IMR-90 (cell line): Measurements from ENCODE around the gene ACLY. TPM values are rescaled to one million over a fixed set of nuclear protein-coding genes. Genes with fewer than 3 reads are reported as not detected.
A peak's percentile ranks its signal among the peaks of the same experiment; 100 is the strongest.

Experiments used
- ATAC-seq: fragments of 200-7000 bp; cut with Tn5 transposase; 2 replicates; pipeline ENCODE4 v1.9.1; 2020; ENCODE audit warnings: low read depth, mild to moderate bottlenecking, moderate library complexity
- BruUV-seq: library from RNA; stranded (reverse); fragments of 400-500 nt; replicated peaks from 2 replicates; lab custom pipeline; 2021; lab: Mats Ljungman, UMichigan
- CTCF ChIA-PET: fragments of 300-600 bp; formaldehyde crosslinking; extraction: SDS; loops from one replicate; lab custom pipeline; 2021; ENCODE audit warnings: antibody characterized with exemption; lab: Yijun Ruan, JAX
- POLR2A ChIA-PET: fragments of 300-600 bp; sonication (Branson Sonifier 250); formaldehyde crosslinking; loops from one replicate; lab custom pipeline; 2022; ENCODE audit warnings: antibody characterized with exemption; ENCODE audit not compliant: unreplicated experiment; lab: Charles Lee
- DNase-seq: peaks from one replicate; pipeline ENCODE4 v3.0.0; 2013
- H2AFZ ChIP-seq: replicated peaks from 2 replicates; pipeline ENCODE3; 2013; ENCODE audit warnings: low read length, mild to moderate bottlenecking; ENCODE audit not compliant: poor library complexity
- H2AK5ac ChIP-seq: 2 replicates; pipeline ENCODE4 v1.6.1; 2013; ENCODE audit warnings: low read depth, low read length, inconsistent platforms
- H2AK9ac ChIP-seq: replicated peaks from 2 replicates; pipeline ENCODE3; 2013; ENCODE audit warnings: mild to moderate bottlenecking, low read depth, low read length, moderate library complexity; ENCODE audit not compliant: poor library complexity
- H2BK120ac ChIP-seq: 2 replicates; pipeline ENCODE4 v1.6.1; 2013; ENCODE audit warnings: low read depth, low read length, inconsistent platforms
- H2BK15ac ChIP-seq: 3 replicates; pipeline ENCODE4 v1.6.1; 2013; ENCODE audit warnings: low read depth, low read length, inconsistent platforms
- H2BK20ac ChIP-seq: 2 replicates; pipeline ENCODE4 v1.6.1; 2013; ENCODE audit warnings: low read depth, mild to moderate bottlenecking, inconsistent platforms, low read length, moderate library complexity
- H2BK5ac ChIP-seq: 2 replicates; pipeline ENCODE4 v1.6.1; 2013; ENCODE audit warnings: mild to moderate bottlenecking, low read depth, low read length, inconsistent platforms; ENCODE audit not compliant: poor library complexity, severe bottlenecking
- H3K14ac ChIP-seq: replicated peaks from 2 replicates; pipeline ENCODE4 v1.6.1; 2013; ENCODE audit warnings: low read depth, low read length, inconsistent platforms
- H3K18ac ChIP-seq: 2 replicates; pipeline ENCODE4 v1.6.1; 2013; ENCODE audit warnings: low read depth, low read length, control low read depth
- H3K23ac ChIP-seq: 2 replicates; pipeline ENCODE4 v1.6.1; 2013; ENCODE audit warnings: low read depth, low read length, inconsistent platforms
- H3K27ac ChIP-seq: 2 replicates; pipeline ENCODE4 v1.5.1; 2013; ENCODE audit warnings: mild to moderate bottlenecking, control low read depth, low read length; ENCODE audit not compliant: insufficient read depth
- H3K27me3 ChIP-seq: 2 replicates; pipeline ENCODE4 v1.6.1; 2013; ENCODE audit warnings: low read length; ENCODE audit not compliant: control insufficient read depth, insufficient read depth
- H3K36me3 ChIP-seq: 2 replicates; pipeline ENCODE4 v1.6.1; 2013; ENCODE audit warnings: low read length, mixed read lengths; ENCODE audit not compliant: control insufficient read depth, insufficient read depth
- H3K4ac ChIP-seq: 2 replicates; pipeline ENCODE4 v1.6.1; 2013; ENCODE audit warnings: low read depth, low read length, inconsistent platforms
- H3K4me1 ChIP-seq: 2 replicates; pipeline ENCODE4 v1.6.1; 2013; ENCODE audit warnings: low read length, mixed read lengths; ENCODE audit not compliant: control insufficient read depth, insufficient read depth
- H3K4me2 ChIP-seq: 2 replicates; pipeline ENCODE4 v1.6.1; 2013; ENCODE audit warnings: low read depth, mild to moderate bottlenecking, control low read depth, low read length, moderate library complexity
- H3K4me3 ChIP-seq: 2 replicates; pipeline ENCODE4 v1.5.1; 2013; ENCODE audit warnings: low read depth, mild to moderate bottlenecking, control low read depth, low read length, moderate library complexity; ENCODE audit not compliant: insufficient read depth
- H3K56ac ChIP-seq: 2 replicates; pipeline ENCODE4 v1.6.1; 2013; ENCODE audit warnings: low read length, inconsistent platforms; ENCODE audit not compliant: insufficient read depth; ENCODE audit errors: extremely low read depth
- H3K79me1 ChIP-seq, 2 experiments: 2 replicates each; pipeline ENCODE4 v1.6.1; 2013; ENCODE audit warnings: low read length in 2 of 2, inconsistent platforms in 1 of 2, low read depth in 1 of 2
- H3K9ac ChIP-seq: 2 replicates; pipeline ENCODE4 v1.6.1; 2013; ENCODE audit warnings: low read depth, low read length, control low read depth
- H3K9me1 ChIP-seq: 2 replicates; pipeline ENCODE4 v1.6.1; 2013; ENCODE audit warnings: low read length, inconsistent platforms; ENCODE audit not compliant: insufficient read depth
- H3K9me3 ChIP-seq: 2 replicates; pipeline ENCODE4 v1.6.1; 2013; ENCODE audit warnings: low read length; ENCODE audit not compliant: control insufficient read depth, insufficient read depth
- H4K20me1 ChIP-seq: 2 replicates; pipeline ENCODE4 v1.6.1; 2013; ENCODE audit warnings: low read length, inconsistent platforms; ENCODE audit not compliant: insufficient read depth
- H4K5ac ChIP-seq: 2 replicates; pipeline ENCODE4 v1.6.1; 2013; ENCODE audit warnings: mild to moderate bottlenecking, low read depth, low read length, control low read depth
- H4K8ac ChIP-seq, 2 experiments: 2 replicates each; pipeline ENCODE4 v1.6.1; 2013; ENCODE audit warnings: low read depth in 2 of 2, low read length in 2 of 2, control low read depth in 1 of 2, inconsistent platforms in 1 of 2
- H4K91ac ChIP-seq: 2 replicates; pipeline ENCODE4 v1.6.1; 2013; ENCODE audit warnings: low read depth, low read length, inconsistent platforms; ENCODE audit not compliant: insufficient read depth
- CEBPB ChIP-seq: IDR thresholded peaks from 2 replicates; pipeline ENCODE4 v1.6.1; 2012; ENCODE audit warnings: low read depth, low read length, improper control_type of control experiment
- MAZ ChIP-seq: IDR thresholded peaks from 2 replicates; pipeline ENCODE4 v1.6.1; 2012; ENCODE audit warnings: low read depth, mild to moderate bottlenecking, low read length, improper control_type of control experiment, moderate library complexity, borderline replicate concordance
- NFE2L2 ChIP-seq: fragments of 150-350 bp; IDR thresholded peaks from 2 replicates; pipeline ENCODE4 v1.6.1; 2016; ENCODE audit warnings: low read depth, mild to moderate bottlenecking, low read length
- POLR2A ChIP-seq: IDR thresholded peaks from 2 replicates; pipeline ENCODE4 v1.6.1; 2012; ENCODE audit warnings: mild to moderate bottlenecking, low read depth, low read length
- RAD21 ChIP-seq: IDR thresholded peaks from 2 replicates; pipeline ENCODE4 v1.6.1; 2012; ENCODE audit warnings: low read length, improper control_type of control experiment
- WGBS, 2 experiments: methylation state at CpG; one replicate each; pipeline versions ENCODE4 v1.1.5 to v1.1.7; 2013; ENCODE audit warnings: missing lambda C conversion rate in 2 of 2; ENCODE audit not compliant: insufficient read length in 1 of 2; ENCODE audit errors: extremely low coverage in 2 of 2; 5-methylcytosine and 5-hydroxymethylcytosine counted together
- dilution Hi-C: fragments of 300-500 bp; cut with HindIII; formaldehyde crosslinking; loops from one replicate; pipeline ENCODE4 v1.14.3; 2018; ENCODE audit warnings: low sequenced_read_pairs; ENCODE audit not compliant: unreplicated experiment
- in situ Hi-C: fragments of 300-500 bp; cut with MboI; formaldehyde crosslinking; loops from 3 replicates; pipeline ENCODE4 v1.14.3; 2019; ENCODE audit warnings: low sequenced_read_pairs, inconsistent platforms, mixed read lengths
- intact Hi-C: fragments of 100-400 bp; cut with micrococcal nuclease; formaldehyde crosslinking; loops from 2 replicates; pipeline ENCODE4 v1.10.0; 2022
- polyA plus RNA-seq, 3 experiments: library from polyadenylated mRNA; depleted of rRNA; stranded (reverse); fragments of >200 nt; gene quantifications; 2 replicates each; pipeline ENCODE4 v1.2.3, GENCODE V29; 2012; ENCODE audit warnings: low replicate concordance in 1 of 3
- total RNA-seq: library from RNA; depleted of rRNA; stranded (reverse); fragments of >200 nt; gene quantifications from 2 replicates; pipeline ENCODE4 v1.2.3, GENCODE V29; 2012
- TF ChIP-seq, protein P1 (sequence below): fragments of 150-350 bp; IDR thresholded peaks from 2 replicates; pipeline ENCODE4 v1.6.1; 2016; ENCODE audit warnings: low read depth, mild to moderate bottlenecking, low read length, moderate library complexity, borderline replicate concordance
- TF ChIP-seq, protein P2 (sequence below): conservative IDR thresholded peaks from 2 replicates; pipeline ENCODE4 v1.5.1; 2012; ENCODE audit warnings: mild to moderate bottlenecking, low read depth, low read length, improper control_type of control experiment
- TF ChIP-seq, protein P3 (sequence below): fragments of 150-350 bp; IDR thresholded peaks from 2 replicates; pipeline ENCODE4 v1.6.1; 2017; ENCODE audit warnings: mild to moderate bottlenecking, antibody characterized with exemption, low read length, low read depth

Gene ACLY
- total and polyA plus RNA-seq, 2 of the 4 experiments (the other 2 are of a cell fraction): 167 to 230 TPM

DNA sequence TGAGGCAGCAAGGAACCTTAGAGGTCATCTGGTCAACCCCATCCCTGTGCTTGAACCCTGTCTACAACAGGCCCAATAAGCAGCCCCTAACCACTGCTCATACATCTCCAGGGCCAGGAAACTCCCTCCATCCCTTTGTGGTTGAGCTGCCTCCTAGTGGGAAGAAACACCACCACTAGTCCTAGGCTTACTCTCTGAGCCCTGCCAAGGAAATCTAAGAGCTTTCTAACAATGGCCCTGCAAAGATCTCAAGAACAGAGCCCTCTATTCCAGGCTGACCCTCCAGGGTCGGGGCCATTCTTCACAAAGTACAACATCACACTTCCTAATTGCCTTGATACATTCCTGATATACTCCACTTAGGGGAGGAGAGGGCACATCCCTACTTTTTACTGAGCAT, 5.8 kb downstream of the ACLY start:
- dilution Hi-C loops (no loop called here), in situ Hi-C loops (no loop called here)
- no peak overlapping the region for H3K56ac ChIP-seq

More for the DNA sequence above, 5.8 kb downstream of the ACLY start:
- H2AFZ ChIP-seq: no peak overlapping the region
- H4K20me1 ChIP-seq: peaks cover 74% of the 10 kb centered on the region
- POLR2A ChIA-PET: no interaction called here
- WGBS, 2 experiments: no CpG with 5 or more reads among the region's 1 CpG
- no peak overlapping the region for H2BK20ac ChIP-seq
- no peaks in the 10 kb centered on the region for H3K27me3 ChIP-seq
- 0 out of 3 replicates have a peak overlapping the region, but pooled peaks have one; percentile 6 for H2BK15ac ChIP-seq
- no peak overlapping the region for H2AK9ac ChIP-seq
- DNase-seq (no peak), ATAC-seq (no peak)
- H3K23ac ChIP-seq: peak overlapping the region; percentile 59; the same call in 1 of the 2 replicates
- 0 out of 2 replicates have a peak overlapping the region, but pooled peaks have one; percentile 25 for H3K4ac ChIP-seq
- peak overlapping the region; percentile 15 for H2BK5ac ChIP-seq
- no peak overlapping the region for H3K14ac ChIP-seq
- peaks cover 51% of the 10 kb centered on the region for H3K9me1 ChIP-seq
- intact Hi-C loops: no loop called here
- no peak overlapping the region for H3K27ac ChIP-seq
- H2BK120ac ChIP-seq: no peak overlapping the region
- no TSS peak for BruUV-seq
- H3K79me1 ChIP-seq: peaks cover 35 to 88% of the 10 kb centered on the region in 2 experiments
- no peak overlapping the region for H3K9ac ChIP-seq
- H3K4me3 ChIP-seq: no peak overlapping the region
- peaks cover 50% of the 10 kb centered on the region for H3K36me3 ChIP-seq
- no peak overlapping the region for H3K4me2 ChIP-seq
- peaks cover 35% of the 10 kb centered on the region for H3K4me1 ChIP-seq
- no peak overlapping the region for H3K18ac ChIP-seq
- TF ChIP-seq POLR2A (no peak), MAZ (no peak), NFE2L2 (no peak), CEBPB (no peak), RAD21 (0 out of 2 replicates have a peak, but pooled peaks have one; percentile 2)
- TF ChIP-seq, protein P1, sequence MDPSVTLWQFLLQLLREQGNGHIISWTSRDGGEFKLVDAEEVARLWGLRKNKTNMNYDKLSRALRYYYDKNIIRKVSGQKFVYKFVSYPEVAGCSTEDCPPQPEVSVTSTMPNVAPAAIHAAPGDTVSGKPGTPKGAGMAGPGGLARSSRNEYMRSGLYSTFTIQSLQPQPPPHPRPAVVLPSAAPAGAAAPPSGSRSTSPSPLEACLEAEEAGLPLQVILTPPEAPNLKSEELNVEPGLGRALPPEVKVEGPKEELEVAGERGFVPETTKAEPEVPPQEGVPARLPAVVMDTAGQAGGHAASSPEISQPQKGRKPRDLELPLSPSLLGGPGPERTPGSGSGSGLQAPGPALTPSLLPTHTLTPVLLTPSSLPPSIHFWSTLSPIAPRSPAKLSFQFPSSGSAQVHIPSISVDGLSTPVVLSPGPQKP: no peak
- TF ChIP-seq, protein P2, sequence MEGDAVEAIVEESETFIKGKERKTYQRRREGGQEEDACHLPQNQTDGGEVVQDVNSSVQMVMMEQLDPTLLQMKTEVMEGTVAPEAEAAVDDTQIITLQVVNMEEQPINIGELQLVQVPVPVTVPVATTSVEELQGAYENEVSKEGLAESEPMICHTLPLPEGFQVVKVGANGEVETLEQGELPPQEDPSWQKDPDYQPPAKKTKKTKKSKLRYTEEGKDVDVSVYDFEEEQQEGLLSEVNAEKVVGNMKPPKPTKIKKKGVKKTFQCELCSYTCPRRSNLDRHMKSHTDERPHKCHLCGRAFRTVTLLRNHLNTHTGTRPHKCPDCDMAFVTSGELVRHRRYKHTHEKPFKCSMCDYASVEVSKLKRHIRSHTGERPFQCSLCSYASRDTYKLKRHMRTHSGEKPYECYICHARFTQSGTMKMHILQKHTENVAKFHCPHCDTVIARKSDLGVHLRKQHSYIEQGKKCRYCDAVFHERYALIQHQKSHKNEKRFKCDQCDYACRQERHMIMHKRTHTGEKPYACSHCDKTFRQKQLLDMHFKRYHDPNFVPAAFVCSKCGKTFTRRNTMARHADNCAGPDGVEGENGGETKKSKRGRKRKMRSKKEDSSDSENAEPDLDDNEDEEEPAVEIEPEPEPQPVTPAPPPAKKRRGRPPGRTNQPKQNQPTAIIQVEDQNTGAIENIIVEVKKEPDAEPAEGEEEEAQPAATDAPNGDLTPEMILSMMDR: peak; percentile 26; the same call in 1 of the 2 replicates
- TF ChIP-seq, protein P3, sequence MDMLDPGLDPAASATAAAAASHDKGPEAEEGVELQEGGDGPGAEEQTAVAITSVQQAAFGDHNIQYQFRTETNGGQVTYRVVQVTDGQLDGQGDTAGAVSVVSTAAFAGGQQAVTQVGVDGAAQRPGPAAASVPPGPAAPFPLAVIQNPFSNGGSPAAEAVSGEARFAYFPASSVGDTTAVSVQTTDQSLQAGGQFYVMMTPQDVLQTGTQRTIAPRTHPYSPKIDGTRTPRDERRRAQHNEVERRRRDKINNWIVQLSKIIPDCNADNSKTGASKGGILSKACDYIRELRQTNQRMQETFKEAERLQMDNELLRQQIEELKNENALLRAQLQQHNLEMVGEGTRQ: no peak
- CTCF ChIA-PET: interaction anchor here (0.6 kb wide), 1 partner anchor 43 kb away, joined by 3 read pairs; no protein-coding TSS in a partner anchor
- H2AK5ac ChIP-seq: no peak overlapping the region; the same call in 1 of the 2 replicates
- no peak overlapping the region for H4K5ac ChIP-seq
- no peak overlapping the region for H4K8ac ChIP-seq
- H4K91ac ChIP-seq: no peak overlapping the region
- H3K9me3 ChIP-seq: no peaks in the 10 kb centered on the region
